GM18498 (cell line): ENCODE measurements around the gene SH3BP4.

Experiments
- ATAC-seq: cut with Tn5 transposase; IDR thresholded peaks from one replicate; pipeline ENCODE4 v1.9.1; 2021; ENCODE audit warnings: mild to moderate bottlenecking, moderate library complexity; ENCODE audit not compliant: unreplicated experiment

SH3BP4 gene

DNA sequence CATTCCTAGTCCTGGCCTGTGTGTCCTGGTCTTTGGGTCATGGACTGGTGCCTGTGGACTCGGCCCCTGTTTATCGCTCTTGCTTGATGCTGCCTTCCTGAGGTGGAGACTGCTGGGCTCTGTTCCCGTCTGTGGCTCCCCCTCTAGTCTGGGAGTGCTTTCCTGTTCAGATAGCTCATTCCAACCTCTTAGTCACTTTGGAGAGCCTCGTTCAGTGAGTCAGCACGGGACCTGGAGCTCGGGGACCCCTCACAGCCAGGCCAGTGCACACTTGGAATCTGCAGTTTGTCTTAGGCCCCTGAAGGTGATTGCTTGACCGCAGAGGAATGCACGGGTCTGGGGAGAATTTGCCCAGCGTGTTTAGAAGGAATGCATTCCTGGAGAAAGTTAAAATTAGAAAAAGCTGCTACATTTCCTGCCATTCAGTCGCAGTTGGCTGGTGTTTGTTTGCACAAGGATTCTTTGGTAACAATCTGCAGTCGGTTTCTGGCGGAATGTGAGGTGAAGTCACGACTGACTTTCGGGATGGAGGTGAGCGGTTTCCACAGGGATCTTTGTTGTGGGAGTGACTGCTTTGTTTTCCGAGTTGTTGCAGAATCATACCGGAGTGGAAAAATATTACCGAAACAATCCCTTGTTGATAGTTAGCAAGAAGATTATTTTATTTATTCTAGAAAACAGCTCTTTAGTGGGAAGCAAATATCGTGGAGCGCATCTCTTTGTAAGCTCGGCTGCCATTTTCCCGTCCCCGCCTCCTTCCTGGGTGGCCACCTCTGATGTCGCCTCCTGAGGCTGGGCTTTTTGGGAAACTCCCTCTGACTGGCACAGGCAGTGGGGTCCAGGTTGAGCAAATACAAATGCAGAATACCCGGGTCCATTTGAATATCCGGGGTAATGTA, 29.6 kb downstream of the SH3BP4 start:
- no peak for ATAC-seq

DNA sequence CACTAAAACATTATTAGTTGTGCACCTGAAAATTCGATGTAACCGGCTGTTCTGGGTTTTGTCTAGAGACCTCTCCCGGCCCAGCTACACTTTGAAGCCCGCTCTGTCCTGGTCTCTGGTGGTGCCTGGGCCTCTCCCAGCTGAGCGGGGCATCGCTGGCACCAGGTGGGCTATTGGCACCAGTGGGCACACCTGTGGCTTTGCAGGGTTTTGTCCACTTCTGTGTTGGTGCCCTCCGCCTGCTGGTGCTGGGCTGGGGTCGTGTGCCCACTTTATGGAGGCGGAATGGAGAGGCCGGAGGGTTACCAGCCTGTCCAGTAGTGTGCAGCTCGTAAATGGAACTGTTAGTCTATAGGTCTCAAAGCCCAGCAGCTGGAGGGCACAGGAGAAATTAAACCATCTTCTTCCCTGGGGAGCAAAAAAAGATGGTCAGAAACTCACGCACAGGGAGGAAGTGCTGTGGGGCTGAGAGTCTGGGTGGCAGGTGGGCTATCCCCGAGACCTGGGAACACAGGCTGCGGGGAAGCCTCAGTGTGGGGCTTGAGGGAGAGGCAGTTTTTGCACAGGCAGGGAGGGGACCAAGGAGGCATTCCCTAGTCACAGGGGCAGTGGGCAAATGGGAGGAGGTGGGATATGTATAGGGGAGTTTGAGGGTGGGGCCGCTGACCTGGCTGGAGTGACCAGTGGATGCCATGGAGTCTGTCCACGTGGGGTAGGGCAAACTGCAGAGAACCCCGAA, 30.4 kb downstream of the SH3BP4 start:
- no peak for ATAC-seq

DNA sequence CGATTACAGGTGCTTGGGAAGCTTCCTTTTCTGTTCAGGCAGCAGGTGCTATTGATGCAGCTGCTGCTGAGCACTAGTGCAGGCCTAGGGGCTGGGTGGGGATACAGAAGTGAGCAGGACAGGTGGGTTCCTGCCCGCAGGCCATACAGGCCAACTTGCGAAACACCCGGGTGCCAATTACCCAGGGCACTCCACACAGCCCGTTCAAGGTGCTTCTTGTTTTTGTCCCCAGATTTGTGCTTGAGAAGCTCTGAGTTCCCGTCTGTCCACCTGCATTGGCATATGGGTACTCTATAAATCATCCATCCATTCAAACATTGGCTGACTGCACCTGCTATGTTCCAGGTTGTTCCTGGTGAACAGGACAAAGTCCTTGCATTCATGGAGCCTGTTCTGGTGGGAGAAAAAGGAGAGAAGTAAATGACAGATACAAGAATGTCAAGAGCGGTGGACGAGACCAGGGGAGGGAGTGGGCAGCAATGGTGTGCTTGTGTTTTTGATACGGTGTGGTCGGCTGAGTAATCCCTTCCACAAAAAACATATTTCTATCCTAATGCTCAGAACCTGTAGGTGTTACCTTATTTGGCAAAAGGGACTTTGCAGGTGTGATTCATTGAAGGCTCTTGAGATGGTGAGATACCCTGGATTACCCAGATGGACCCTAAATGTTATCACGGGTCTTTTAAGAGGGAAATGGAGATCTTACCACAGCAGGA, 31.4 kb downstream of the SH3BP4 start:
- ATAC-seq: no peak

DNA sequence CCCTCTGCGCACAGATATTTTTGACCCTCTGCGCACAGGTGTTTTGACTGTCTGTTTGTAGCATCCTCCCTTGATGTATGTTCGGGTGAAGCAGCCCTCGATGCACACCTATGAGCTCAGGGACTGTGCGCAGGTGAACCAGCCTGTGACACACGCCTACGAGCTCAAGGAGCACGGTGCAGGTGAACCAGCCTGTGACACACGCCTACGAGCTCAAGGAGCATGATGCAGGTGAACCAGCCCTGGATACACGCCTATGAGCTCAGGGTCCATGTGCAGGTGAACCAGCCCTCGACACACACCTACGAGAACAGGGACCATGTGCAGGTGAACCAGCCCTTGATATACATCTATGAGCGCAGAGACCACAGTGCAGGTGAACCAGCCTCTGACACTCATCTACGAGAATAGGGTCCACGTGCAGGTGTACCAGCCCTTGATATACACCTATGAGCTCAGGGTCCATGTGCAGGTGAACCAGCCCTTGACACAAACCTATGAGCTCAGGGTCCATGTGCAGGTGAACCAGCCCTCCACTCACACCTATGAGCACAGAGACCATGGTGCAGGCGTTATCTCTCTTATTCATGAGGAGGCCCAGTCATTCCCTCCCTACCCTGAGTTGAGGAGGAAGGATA, 33.9 kb downstream of the SH3BP4 start:
- ATAC-seq: no peak

DNA sequence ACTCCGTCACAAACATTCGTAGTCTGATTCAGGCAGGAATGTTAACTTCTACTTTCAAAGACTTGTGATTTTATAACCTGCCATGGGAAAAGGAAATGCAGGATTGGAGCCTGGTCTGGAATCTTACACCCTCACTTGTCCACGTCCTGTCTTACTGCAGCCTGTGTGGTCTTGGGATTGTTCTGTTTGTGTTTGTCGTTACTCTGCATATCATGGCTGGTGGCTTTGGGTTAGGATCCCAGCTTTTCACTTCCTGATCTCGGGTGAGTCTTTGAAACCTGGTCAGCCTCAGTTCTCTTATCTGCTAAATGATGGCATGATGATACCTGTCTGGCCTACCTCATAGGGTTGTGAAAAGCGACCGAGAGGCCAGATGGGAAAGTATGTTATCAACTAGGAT, 34.6 kb downstream of the SH3BP4 start:
- no peak for ATAC-seq

DNA sequence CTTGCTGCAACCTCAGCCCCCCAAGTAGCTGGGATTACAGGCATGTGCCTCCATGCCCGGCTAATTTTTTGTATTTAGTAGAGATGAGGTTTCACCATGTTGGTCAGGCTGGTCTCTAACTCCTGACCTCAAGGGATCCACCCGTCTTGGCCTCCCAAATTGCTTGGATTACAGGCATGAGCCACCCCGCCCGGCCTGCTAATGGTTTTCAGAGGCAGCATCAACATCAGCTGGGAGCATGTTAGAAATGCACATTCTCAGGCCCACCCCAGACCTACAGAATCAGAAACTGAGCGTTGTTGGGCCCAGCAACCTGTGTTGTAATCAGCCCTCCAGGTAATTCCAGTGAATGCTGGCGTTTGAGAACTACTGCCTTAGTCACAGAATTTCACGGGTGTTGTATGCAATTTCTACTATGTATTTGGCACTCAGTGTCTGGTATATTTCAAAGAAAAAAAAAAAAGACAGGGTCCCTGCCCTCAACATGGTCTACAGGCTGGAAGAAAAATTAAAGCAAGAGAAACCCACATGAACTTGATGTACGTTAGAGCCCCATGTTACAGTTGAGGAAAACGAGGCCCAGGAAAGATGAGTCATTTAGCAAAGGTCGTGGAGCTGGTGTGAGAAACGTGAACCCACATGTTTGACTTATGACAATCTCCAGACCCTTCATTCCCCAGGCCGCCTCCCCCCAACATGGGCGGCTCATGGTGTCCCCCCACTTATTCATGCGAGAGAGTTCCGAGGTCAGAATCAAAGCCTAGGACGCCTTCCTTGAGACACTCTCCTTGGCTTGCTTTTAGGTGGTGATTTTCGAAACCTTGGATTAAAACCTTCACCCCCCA, 35.3 kb downstream of the SH3BP4 start:
- no peak for ATAC-seq

DNA sequence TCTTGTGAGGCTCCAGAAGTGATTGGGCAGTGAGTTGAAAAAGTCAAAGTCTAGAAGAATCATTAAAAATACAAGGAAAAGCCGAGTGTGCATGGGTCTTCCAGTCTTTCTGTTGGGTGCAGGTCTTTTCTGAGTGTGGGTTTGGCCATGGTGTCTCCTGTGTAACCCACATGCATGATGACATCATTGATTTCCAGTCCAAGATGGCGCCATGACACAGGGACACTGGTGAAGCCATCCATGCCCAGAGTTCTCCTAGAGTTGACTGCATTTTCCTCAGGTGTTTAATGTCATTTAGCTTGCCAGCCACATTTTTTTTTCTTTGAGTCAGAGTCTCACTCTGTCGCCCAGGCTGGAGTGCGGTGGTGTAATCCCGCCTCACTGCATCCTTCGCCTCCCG, 35.9 kb downstream of the SH3BP4 start:
- ATAC-seq: no peak

DNA sequence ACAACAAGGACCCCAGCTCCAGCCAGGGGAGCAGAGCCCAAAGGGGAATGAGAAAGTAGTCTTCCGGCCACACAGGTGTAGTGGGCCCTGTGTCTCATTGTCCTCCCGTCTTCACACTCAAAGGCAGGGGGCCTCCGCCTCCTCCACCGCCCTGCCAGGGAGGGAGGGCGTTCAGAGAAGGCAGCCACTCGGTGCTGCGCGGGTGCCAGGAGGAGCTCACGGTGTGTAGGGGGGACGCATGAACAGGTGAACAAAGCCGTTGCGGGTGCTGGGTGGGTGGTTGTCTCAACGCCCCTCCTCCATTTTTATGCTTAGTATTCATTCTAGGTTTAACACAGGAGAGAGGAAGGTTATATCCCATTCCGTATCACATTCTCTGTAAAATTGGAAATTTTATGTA, 36.7 kb downstream of the SH3BP4 start:
- ATAC-seq: no peak

DNA sequence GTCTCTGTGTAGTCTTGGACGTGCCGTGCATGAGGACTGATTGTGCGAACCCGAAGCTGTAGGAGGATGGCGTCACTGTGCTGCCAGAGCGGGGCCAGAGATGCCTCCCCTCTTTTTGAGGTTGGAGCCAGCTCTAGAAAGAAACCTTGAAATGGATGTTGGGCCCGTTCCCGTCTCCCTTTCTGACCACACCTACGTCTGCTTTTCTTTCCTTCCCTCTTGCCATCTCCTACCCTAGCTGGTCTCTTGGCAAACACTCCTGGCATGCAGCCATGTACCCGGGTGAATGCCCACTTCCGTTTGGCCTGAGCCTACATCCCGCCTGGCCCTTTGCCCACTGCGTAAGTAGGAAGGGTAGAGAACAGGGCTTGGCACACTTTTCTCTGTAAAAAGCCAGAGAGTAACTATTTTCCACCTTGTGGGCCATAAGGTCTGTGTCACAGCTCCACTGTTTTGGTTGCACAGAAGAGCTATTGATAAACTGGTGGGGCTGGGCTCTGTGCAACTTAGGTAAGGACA, 37.4 kb downstream of the SH3BP4 start:
- no peak for ATAC-seq

DNA sequence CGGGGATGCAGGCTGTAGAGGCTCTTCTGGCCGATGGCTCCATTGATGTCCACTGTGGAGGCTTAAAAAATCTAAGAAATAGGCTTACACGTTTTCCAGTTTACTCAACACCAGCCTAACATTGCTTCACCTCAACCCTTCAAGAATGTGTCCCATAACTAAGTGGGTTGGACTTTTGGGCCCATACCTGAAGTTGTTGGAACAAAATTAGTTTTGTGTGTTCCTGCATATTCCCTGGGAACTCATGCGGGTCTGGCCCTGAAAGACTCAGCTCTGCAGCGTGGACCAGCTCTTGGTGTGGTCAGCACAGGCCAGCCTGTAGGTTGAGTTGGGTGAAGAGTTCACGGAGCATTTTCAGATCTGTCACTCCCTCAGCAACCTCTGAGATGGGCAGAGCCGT, 38.5 kb downstream of the SH3BP4 start:
- ATAC-seq: no peak

DNA sequence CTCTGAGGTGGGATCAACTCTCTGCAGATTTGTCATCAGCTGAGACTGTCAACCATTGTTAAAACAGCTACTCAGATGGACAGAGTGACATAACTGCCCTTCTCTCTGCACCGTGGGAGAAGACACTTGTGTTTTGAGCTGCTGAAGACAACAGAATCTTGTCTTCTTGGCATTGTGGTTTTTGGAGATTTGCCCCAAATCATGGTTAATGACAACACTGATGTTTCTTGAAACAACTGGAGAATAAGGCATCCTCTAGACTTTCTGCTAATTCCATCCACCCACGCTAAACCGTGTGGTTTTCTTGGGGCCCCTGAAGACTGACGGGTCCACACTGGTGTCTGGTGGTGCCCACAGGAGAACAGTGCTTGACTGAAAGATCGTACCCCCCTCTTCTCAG, 39.5 kb downstream of the SH3BP4 start:
- no peak for ATAC-seq

DNA sequence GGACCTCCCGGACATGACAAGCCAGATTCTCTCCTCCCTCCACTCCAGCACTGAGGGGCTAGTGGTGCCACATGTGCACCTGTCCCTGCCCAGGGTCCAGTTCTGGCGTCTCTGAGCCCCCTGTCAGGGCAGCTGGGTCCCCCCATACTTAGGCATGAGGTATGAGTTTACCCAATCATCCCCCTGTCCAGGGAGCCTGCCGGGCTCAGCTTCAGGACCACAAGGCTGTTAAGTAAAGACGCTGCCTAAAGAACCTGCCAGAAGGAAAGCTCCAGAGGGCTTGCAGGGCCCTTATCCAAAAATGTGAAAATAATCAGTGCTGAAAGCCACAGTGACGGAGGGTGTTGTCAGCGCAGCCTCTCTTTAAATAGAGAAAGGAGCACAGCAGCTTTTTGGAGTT, 40.0 kb downstream of the SH3BP4 start:
- no peak for ATAC-seq

DNA sequence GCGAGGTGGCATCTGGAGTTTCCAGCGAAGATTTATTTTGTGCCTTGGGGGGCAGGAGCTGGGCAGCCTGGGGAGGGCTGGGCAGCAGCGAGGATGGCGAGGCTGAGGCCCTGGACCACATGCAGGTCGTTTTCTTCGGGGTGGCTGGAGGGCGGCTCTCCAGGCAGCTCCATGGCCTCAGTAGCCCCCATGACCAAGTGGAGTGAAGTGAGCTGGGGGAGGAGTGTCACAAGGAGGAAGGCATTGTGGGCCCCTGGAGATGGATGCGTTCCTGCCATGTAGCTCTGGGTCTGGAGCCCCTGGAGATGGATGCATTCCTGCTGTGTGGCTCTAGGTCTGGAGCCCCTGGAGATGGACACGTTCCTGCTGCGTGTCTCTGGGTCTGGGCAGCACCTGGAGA, 40.4 kb downstream of the SH3BP4 start:
- no peak for ATAC-seq

DNA sequence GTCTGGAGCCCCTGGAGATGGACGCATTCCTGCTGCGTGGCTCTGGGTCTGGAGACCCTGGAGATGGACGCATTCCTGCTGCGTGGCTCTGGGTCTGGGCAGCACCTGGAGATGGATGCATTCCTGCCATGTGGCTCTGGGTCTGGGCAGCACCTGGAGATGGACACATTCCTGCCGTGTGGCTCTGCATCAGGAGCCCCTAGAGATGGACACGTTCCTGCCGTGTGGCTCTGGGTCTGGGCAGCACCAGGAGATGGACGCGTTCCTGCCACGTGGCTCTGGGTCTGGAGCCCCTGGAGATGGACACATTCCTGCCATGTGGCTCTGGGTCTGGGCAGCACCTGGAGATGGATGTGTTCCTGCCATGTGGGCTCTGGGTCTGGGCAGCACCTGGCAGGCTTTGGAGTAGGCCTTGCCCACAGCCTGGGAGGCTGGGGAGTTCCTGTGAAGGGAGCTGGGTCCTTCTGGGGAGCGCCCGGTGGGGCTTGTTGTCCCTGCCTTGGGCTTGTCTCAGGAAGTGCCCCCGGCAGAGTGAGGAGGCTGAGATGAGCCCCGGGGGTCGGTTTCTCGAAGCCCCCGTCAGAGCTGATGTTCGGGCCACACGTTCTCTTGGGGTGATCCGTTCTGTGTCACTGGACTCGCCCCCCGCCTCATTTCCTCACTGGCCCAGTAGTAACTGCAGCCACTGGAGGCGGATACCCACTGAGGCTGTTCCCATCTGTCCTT, 41.0 kb downstream of the SH3BP4 start:
- ATAC-seq: no peak

DNA sequence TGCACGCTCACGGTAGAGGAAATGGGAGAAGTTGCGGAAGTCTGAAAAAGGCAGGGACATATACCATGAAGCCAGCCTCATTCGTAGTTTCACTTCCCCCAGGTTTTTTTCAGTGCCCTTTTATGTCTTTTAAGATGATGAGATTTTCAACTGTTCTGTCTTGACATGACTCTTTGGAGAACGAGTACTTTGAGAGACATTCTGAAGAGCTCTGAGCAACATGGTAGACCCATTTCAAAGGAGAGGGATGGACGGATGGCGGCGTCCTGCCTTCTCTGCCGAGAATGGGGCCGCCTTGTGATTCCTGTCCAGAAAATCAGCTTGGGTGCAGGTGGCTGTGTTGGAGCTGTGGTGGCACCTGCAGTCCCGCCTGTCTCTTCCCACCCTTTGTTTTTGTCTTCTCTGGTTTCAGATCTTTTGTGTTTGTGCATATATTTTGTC, 41.7 kb downstream of the SH3BP4 start:
- no peak for ATAC-seq

DNA sequence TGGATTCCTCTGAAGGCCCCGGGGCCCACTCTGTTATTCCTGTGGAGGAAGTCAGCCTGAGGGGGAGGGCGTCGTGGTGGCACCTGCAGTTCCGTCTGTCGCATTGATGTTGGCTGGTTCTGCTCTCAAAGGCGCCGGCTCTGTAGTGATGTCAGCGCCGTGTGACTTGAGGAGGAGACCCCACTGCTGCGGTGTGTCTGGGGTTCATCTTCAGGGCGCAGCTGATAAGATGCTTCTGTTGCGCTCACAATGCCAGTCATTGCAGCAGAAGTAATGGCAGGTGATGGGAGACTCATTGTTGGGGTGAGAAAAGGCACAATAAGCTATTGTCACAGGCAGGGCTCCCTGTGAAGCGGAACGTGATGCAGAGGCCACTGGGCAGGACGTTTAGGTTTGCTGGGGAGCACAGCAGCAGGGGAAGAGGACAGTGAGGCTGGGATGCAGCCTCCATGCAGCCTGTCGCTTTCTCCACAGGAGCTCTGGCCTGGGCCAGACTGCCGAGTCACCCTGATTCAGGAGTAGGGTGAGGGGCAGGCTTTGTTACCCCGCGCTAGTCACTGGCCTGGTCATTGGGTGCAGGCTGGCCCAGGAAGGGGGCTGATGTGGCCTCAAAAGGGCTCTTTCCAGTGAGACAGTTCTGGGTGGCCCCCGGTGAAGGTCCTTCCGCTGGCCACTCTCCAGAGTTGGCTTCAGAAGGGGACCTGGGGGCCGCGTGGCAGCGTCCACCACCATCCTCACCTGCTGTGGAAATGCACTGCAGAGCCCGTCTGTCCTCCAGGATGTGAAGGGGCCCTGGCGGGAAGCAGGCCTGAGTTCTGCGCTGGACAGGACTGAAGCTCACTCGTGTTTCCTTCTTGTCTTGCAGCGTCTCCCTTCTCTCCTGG, 42.9 kb downstream of the SH3BP4 start:
- ATAC-seq: no peak

DNA sequence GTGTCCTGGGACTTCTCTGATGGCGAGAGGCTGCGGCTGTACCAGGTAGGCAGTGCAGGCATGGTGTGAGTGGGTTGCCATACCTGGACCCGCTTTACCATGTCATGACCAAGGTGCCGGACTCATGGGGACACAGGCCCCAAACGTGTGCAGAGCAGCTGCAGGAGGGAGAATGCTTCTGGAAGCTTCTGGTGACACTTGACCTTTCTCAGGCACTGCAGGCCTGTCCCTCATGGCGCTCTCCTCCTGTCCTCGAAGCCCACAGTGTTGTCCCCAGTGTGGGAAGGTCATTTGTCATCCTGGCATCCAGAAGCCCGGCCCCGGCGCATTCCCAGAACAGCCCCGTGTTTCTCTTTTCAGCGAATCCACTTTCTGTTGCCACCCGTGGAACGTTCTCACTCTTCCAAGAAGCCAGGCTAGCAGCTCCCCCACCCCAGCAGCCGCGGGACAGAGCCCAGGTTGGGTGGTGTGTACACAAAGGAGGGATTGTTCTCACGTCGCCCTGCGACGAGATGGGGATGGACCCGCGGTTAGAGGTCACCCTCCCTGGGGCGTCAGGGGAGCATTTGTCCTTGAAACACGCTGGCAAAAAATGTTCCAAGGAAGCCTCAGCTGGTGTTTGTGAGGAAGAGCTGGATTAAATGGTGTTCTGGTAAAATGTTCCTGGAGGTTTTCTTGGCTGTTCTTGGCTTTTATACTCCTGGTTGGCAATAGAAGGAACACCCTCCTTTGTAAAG, 43.7 kb downstream of the SH3BP4 start:
- ATAC-seq: no peak
